GM18909 (cell line): ENCODE measurements around the gene PDHA2.
"Not testable (repeated sequence)": the region's sequence is repeated elsewhere in the genome, so short reads cannot be mapped to it uniquely, and the experiment has no call there.

Source experiments
- ATAC-seq: cut with Tn5 transposase; IDR thresholded peaks from one replicate; pipeline ENCODE4 v1.9.1; 2021; ENCODE audit warnings: mild to moderate bottlenecking; ENCODE audit not compliant: unreplicated experiment, poor library complexity

The PDHA2 gene

DNA sequence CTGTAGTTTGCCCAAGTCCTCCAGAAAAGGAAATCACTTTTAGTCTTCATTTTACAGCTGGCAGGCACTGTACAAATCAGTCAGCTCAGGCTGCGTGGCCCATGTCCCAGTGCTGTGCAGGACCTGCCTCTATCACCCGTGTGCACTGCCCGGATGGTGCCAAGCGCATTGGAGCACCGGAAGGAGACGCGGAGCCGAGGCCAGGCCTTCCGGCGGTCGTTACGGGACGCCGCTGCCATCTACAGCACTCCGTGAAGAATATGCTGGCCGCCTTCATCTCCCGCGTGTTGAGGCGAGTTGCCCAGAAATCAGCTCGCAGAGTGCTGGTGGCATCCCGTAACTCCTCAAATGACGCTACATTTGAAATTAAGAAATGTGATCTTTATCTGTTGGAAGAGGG, at the start of gene PDHA2:
Gene PDHA2 (plus strand): TSS at position 203 of the 400 bp plus-strand sequence. CDS start 58 bp downstream, at position 261.
- ATAC-seq: no peak

DNA sequence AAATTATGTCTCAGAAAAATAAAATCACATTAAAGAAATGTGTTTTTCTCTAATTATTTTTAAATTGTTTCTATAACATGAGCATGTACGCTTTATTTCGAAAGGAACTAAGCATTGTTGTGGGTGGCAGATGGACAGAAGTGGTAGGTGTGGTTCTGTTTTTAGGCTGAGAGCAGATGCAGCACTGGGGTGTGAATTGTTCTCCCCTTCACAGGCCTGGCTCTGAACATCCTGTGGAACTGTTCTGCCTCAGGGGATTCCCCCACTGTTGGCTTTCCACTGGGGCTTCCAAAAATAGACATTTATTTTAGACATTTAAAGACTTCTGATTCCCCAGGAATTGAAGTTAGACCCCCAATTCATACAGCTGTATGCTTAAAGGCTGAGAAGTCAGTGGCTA, 41.9 kb upstream of the PDHA2 start:
- ATAC-seq: no peak

DNA sequence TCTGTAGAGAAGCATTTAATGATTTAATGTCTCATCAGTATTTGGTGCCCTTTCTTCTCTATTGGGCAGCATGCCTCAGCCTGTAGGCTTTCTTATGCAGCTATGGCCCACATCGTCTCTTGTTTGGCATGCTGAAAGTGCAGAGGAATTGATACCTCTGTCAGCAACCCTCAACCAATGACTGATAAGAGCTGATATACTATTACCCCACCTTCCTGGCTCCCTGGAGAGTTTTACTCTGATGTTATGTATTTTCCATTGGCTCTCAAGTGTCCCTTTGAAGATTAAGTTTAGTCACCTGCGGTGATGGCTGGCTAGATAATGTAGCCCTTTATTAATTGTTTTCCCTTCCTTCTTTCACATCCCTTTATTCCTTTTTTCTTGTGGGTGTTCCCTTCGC, 41.2 kb upstream of the PDHA2 start:
- ATAC-seq: no peak

- ATAC-seq: no peak
Measured at GRCh38 chr4:95821867-95822266, 18.0 kb upstream of the PDHA2 start.

DNA sequence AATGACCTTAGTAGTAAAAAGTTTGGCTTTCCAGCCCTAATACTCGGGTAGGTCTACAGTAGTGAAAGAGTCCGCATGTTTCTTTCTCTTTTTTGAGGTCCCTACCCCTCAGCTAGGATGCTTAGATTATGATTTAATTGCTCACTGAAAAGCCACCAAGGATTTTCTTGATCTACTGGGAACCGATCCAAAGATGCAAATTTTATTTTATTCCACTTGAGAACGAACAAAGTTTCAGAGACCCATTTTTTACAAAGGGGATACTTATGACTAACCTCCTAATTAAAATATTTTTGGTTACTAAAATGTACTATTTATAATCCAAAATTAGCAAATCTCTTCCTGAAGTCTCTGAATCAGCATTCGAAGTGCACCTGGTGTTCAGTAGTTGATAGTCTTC, 14.3 kb upstream of the PDHA2 start:
- no peak for ATAC-seq

GRCh38 chr4:95830651-95831050, 9.2 kb upstream of the PDHA2 start:
- no peak for ATAC-seq

DNA sequence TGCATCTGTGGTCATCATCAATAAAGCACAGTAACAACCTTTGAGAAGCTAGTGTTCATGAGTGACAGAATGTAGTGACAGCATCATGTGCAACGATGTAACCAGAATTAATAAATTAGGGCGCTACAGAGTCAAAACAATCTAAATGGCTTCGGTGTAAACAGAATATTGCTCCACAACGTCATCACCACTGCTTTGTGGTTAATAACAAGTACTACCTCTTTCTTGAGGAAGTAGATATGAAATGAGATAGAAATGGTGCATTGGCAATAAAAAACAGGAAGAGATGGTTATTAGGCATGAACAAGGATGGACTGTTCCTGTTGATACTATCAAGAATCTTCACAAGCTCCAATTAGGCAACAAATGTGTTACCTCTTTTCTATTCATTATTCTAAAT, 8.7 kb upstream of the PDHA2 start:
- no peak for ATAC-seq

DNA sequence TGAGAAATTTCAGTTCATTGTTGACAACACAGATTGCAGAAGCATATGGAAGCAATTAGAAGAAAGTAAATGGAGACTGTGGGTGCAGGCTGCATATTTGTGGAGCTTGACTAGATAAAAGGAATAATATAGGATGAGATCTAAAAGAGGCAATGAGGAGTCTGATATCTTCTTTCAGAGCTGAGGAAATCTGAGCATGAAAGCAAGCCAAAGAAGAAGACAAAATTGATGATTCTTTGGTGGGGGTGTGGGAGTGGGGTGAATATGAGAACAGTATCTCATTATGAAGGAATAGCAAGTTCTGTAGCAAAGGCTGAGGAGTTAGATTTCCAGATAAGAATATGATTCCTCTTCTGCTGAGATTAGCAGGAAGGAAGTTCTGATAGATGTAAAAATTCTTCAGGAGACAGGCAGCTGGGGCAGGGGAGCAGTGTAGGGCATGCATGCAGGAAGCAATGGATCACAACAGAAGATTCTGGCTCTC, 6.1 kb upstream of the PDHA2 start:
- no peak for ATAC-seq

DNA sequence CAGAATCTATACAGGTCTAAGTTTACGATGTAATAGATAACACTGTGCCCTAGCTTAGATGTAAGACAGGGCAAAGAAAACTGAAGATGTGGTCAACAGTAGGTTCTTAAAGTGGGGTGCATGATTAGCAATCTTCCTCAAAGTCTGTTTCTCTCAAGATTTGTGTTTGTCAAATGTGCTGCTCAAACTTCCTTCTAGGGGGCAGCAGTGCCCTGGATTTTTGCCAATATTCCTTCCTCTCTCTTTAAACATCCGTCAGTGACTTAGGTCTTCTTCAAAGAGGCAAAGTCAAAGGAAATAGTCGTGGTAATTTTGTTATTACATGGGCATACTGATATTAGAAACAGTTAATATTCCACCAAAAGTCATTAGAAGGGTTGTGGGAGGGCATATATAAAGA, 4.2 kb upstream of the PDHA2 start:
- no peak for ATAC-seq

- ATAC-seq: no peak
Measured at GRCh38 chr4:95838192-95838591, 1.7 kb upstream of the PDHA2 start.

DNA sequence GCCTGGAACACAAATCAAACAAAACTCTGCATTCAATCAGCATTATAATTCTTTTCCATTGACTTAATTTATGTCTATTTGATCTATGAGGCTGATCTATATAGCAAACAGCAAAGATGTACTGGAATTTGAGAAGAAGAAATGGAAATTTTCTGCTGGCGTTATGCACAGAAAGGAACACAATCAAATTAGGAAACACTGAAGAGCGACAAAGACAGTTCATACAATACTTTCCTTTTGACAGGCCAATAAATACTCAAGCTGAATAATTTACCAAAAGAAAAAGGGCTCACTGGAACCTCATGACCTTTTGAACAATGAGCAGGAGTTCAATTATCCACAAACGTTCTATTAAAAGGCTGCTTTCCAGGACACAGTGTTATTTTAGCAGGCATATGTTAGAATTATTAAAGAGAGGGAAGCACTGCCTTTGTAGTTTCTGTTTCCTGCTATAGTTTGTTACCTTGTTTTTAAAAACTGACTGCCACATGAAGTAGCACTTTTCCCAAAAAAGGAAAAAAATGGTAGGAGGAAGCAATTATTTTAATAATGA, 8.1 kb downstream of the PDHA2 start:
- no peak for ATAC-seq

DNA sequence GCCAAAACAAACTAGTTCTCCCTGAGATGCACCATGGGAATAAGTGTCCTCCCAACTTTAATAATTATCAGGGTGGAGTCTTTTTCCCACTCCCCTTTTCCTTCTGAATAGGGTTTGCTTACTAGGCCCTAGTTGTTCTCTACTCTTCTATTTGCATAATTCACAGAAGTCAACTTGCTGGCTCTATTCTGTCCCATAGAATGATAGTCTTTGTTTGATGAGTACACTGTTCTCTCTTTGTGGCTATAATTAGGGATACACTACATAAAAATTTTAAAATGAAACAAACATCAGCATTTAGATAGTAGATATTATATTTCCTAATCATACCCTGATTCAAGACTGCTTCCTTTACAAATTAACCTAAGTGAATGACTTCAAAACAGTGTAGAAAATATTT, 10.3 kb downstream of the PDHA2 start:
- ATAC-seq: no peak

DNA sequence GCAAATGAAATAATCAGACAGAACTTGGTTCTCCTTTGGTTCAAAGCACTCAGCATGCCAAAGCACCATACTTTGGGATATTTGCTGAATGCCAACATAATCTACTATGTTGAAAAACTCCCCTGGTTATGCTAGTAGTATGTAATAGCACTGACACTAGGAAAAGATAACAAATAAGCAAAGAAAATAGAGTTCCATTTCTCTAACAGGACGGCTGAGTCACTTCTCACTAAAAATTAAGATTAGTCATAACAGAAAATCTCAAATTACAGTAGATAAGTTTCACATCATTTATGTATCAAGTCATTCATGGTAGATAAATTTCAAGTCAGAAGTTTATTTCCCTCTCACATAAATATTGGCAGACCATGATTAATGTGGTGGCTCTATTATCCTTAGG, 17.9 kb downstream of the PDHA2 start:
- ATAC-seq: no peak

GRCh38 chr4:95867919-95868318, 28.0 kb downstream of the PDHA2 start:
- ATAC-seq: no peak

DNA sequence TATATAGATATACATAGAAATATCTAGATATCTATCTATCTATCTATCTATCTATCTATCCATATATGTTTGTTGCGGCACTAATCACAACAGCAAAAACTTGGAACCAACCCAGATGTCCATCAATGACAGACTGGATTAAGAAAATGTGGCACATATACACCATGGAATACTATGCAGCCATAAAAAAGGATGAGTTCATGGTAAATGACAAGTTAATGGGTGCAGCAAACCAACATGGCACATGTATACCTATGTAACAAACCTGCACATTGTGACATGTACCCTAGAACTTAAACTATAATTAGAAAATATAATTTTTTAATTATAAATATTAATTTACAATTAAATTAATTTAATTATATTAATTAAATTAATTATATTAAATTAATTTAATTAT, 29.5 kb downstream of the PDHA2 start:
- not testable (repeated sequence) for ATAC-seq

DNA sequence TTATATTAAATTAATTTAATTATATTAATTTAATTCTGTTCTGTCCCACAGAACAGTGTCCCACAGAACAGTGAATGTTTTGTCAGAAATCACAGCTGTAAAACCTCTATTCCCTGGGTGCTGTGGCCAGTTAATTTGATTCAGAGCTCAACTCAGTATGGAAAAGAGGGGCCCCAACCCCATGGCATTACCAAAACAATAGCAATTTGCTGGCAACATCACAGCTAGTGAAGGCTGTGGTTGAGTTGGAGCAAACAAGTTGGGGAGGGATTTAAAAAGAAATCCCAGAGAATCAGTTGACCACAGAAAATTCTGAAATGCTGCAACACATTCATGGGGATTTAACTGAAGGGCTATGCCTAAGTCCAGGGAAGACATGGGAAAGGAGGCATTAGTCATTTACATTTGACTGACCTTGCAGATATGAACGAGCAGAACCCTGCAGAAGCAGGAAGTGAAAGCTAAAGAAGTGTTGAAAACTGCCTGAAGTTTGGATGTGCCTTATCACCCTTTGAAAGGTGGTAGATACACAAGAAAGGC, 30.1 kb downstream of the PDHA2 start:
- no peak for ATAC-seq

- ATAC-seq: no peak
Measured at GRCh38 chr4:95877636-95878035, 37.7 kb downstream of the PDHA2 start.

DNA sequence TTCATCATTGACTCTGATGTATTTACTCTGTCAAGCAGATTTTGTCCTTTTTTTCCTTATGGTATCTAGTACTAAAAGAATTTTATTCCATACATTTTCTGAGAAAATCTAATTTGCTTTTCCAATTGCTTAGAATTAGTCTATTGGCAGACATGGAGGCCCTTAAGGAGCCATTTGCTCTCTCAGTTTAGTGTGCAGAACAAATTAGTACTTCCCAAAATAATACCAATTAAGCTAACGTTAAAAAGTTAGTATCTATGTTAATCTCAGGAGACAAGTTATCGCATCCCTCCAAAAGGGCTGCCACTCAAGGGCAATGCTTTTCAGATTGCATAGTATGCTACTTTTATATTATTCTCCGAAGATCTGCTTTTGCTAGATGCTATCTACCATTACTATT, 47.7 kb downstream of the PDHA2 start:
- no peak for ATAC-seq

DNA sequence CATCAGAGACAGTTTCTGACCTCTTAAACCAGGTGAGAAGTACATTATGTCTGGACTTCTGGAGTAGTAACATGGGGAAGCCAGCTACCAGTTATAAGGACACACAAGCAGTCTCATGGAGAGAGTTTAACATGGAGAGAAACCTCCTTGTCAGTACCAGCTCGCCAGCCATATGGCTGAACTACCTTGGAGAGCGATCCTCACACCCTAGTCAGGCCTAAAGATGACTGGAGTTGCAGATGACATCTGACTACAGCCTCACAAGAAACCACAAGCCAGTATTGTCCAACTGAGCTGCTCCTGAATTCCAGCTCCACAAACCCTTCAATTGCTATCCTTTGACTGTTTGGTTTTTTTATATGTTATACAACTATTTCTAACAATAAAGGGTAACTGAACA, 49.8 kb downstream of the PDHA2 start:
- no peak for ATAC-seq
